OCI-LY7 (cell line): Measurements from ENCODE around the gene QPRT. TPM values are rescaled to one million over a fixed set of nuclear protein-coding genes. Genes with fewer than 3 reads are reported as not detected.
A peak's percentile ranks its signal among the peaks of the same experiment; 100 is the strongest.

ENCODE experiments used
- BruUV-seq: library from RNA; stranded (reverse); fragments of 400-500 nt; replicated peaks from 2 replicates; lab custom pipeline; 2021; lab: Mats Ljungman, UMichigan
- CTCF ChIA-PET: fragments of 300-600 bp; sonication (Branson Sonifier 250); formaldehyde crosslinking; loops from one replicate; lab custom pipeline; 2022; ENCODE audit warnings: antibody characterized with exemption; ENCODE audit not compliant: unreplicated experiment; lab: Charles Lee
- POLR2A ChIA-PET: fragments of 300-600 bp; sonication (Branson Sonifier 250); formaldehyde crosslinking; loops from one replicate; lab custom pipeline; 2022; ENCODE audit warnings: antibody characterized with exemption; lab: Charles Lee
- DNase-seq: peaks from one replicate; pipeline ENCODE4 v3.0.0-alpha.2; 2015; ENCODE audit warnings: low spot score
- H2AFZ ChIP-seq: fragments of 200-600 bp; sonication (generic), shearing (Covaris generic); 2 replicates; pipeline ENCODE4 v1.6.1; 2014; ENCODE audit warnings: mild to moderate bottlenecking, antibody characterized with exemption, low read length, moderate library complexity
- H3K27ac ChIP-seq: fragments of 200-600 bp; sonication (generic); 2 replicates; pipeline ENCODE4 v1.5.1; 2014; ENCODE audit warnings: mixed run types, low read depth, mild to moderate bottlenecking, moderate library complexity, low read length, inconsistent platforms; ENCODE audit not compliant: poor library complexity, severe bottlenecking
- H3K36me3 ChIP-seq: fragments of 200-600 bp; sonication (generic); 2 replicates; pipeline ENCODE4 v1.6.1; 2014; ENCODE audit warnings: mild to moderate bottlenecking, antibody characterized with exemption, low read length, moderate library complexity, mixed read lengths; ENCODE audit not compliant: insufficient read depth
- H3K4me1 ChIP-seq: fragments of 200-600 bp; sonication (generic); 2 replicates; pipeline ENCODE4 v1.5.1; 2014; ENCODE audit warnings: mild to moderate bottlenecking, low read length; ENCODE audit not compliant: insufficient read depth, poor library complexity, severe bottlenecking
- H3K4me2 ChIP-seq: fragments of 200-600 bp; sonication (generic); 2 replicates; pipeline ENCODE4 v1.6.1; 2014; ENCODE audit warnings: mild to moderate bottlenecking, low read length
- H3K4me3 ChIP-seq: fragments of 200-600 bp; sonication (generic); 2 replicates; pipeline ENCODE4 v1.5.1; 2014; ENCODE audit warnings: mild to moderate bottlenecking, low read depth, low read length; ENCODE audit not compliant: poor library complexity, severe bottlenecking
- H3K79me2 ChIP-seq: fragments of 200-600 bp; sonication (generic); 2 replicates; pipeline ENCODE4 v1.6.1; 2016; ENCODE audit warnings: low read depth, mild to moderate bottlenecking, low read length, moderate library complexity, mixed read lengths; ENCODE audit not compliant: insufficient read depth
- H3K9me2 ChIP-seq: fragments of 200-600 bp; sonication (generic); 2 replicates; pipeline ENCODE4 v1.6.1; 2016; ENCODE audit warnings: mild to moderate bottlenecking, low read length, mixed read lengths; ENCODE audit not compliant: insufficient read depth
- H3K9me3 ChIP-seq: fragments of 200-600 bp; sonication (generic); 2 replicates; pipeline ENCODE4 v1.6.1; 2014; ENCODE audit warnings: mild to moderate bottlenecking, mixed run types, low read length, mixed read lengths
- H4K20me1 ChIP-seq: fragments of 200-600 bp; sonication (generic); 2 replicates; pipeline ENCODE4 v1.6.1; 2014; ENCODE audit warnings: mild to moderate bottlenecking, antibody characterized with exemption, low read length, moderate library complexity, mixed read lengths; ENCODE audit not compliant: insufficient read depth
- EZH2phosphoT487 ChIP-seq: fragments of 200-600 bp; sonication (generic); IDR thresholded peaks from 2 replicates; pipeline ENCODE4 v1.6.1; 2018; ENCODE audit warnings: low read depth, borderline replicate concordance, mild to moderate bottlenecking, mixed run types, antibody characterized with exemption, low read length, moderate library complexity, mixed read lengths
- intact Hi-C: fragments of 100-400 bp; cut with micrococcal nuclease; formaldehyde crosslinking; loops from one replicate; pipeline ENCODE4 v1.10.0; 2022; ENCODE audit not compliant: unreplicated experiment
- total RNA-seq, 2 experiments: library from RNA; depleted of rRNA in 1 of 2; stranded (reverse); fragments of >200 nt in 1 of 2; shearing (Covaris generic) in 1 of 2; gene quantifications; 2 replicates each; pipeline ENCODE4 v1.2.3, GENCODE V29; 2014 to 2022
- TF ChIP-seq, protein P1 (sequence below): fragments of 200-600 bp; sonication (generic); conservative IDR thresholded peaks from 2 replicates; pipeline ENCODE4 v1.5.1; 2014; ENCODE audit warnings: mild to moderate bottlenecking, antibody characterized with exemption, low read length, moderate library complexity, mixed read lengths

Gene QPRT
- total RNA-seq, 2 experiments from 2014 or later: 10.6 to 12.6 TPM

GRCh38 chr16:29645694-29646187 is 33.2 kb upstream of the QPRT start:
- POLR2A ChIA-PET: interaction anchor here (0.5 to 1.3 kb wide), 2 partner anchors 17 to 22 kb away, joined by 3 to 5 read pairs; partner anchors contain the start of gene SPN
- CTCF ChIA-PET: no interaction called here
- peak; percentile 78 for DNase-seq

GRCh38 chr16:29646947-29647346 is 32.0 kb upstream of the QPRT start:
- Histone ChIP-seq H3K4me1 (peaks cover 16% of the 10 kb centered on the region), H3K27ac (no peak overlapping the region), H3K9me3 (no peaks in the 10 kb centered on the region; the same call in 1 of the 2 replicates), H2AFZ (no peak overlapping the region), H3K4me2 (no peak overlapping the region), H3K79me2 (no peaks in the 10 kb centered on the region), H3K36me3 (no peaks in the 10 kb centered on the region), H4K20me1 (no peaks in the 10 kb centered on the region), H3K4me3 (no peak overlapping the region), H3K9me2 (no peaks in the 10 kb centered on the region)
- CTCF ChIA-PET: interaction anchor here (0.6 kb wide), 1 partner anchor 28 kb away, joined by 3 read pairs; no protein-coding TSS in a partner anchor
- no TSS peak for BruUV-seq
- POLR2A ChIA-PET: no interaction called here
- no peak for TF ChIP-seq EZH2phosphoT487
- TF ChIP-seq, protein P1, sequence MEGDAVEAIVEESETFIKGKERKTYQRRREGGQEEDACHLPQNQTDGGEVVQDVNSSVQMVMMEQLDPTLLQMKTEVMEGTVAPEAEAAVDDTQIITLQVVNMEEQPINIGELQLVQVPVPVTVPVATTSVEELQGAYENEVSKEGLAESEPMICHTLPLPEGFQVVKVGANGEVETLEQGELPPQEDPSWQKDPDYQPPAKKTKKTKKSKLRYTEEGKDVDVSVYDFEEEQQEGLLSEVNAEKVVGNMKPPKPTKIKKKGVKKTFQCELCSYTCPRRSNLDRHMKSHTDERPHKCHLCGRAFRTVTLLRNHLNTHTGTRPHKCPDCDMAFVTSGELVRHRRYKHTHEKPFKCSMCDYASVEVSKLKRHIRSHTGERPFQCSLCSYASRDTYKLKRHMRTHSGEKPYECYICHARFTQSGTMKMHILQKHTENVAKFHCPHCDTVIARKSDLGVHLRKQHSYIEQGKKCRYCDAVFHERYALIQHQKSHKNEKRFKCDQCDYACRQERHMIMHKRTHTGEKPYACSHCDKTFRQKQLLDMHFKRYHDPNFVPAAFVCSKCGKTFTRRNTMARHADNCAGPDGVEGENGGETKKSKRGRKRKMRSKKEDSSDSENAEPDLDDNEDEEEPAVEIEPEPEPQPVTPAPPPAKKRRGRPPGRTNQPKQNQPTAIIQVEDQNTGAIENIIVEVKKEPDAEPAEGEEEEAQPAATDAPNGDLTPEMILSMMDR: no peak
- DNase-seq: no peak
- intact Hi-C loops: no loop called here

More at GRCh38 chr16:29645694-29646187, 33.2 kb upstream of the QPRT start:
- Histone ChIP-seq H3K9me3 (no peaks in the 10 kb centered on the region; the same call in 1 of the 2 replicates), H3K79me2 (no peaks in the 10 kb centered on the region), H3K4me2 (peak overlapping the region; percentile 9), H3K4me3 (no peak overlapping the region), H2AFZ (peak overlapping the region; percentile 93), H3K9me2 (no peaks in the 10 kb centered on the region), H3K36me3 (no peaks in the 10 kb centered on the region), H4K20me1 (no peaks in the 10 kb centered on the region), H3K4me1 (peaks cover 23% of the 10 kb centered on the region), H3K27ac (no peak overlapping the region)
- no TSS peak for BruUV-seq
- intact Hi-C loops: no loop called here
- TF ChIP-seq, protein P1: no peak
- no peak for TF ChIP-seq EZH2phosphoT487
